HL-60 (cell line): Measurements from ENCODE around the gene ATP2B2.
A peak's percentile ranks its signal among the peaks of the same experiment; 100 is the strongest.

Experiments used
- DNase-seq, 2 experiments: peaks; one replicate each; pipeline ENCODE4 v3.0.0-alpha.2; 2010 to 2020; ENCODE audit warnings: low read depth in 1 of 2, low spot score in 1 of 2
- H3K27ac ChIP-seq: fragments of 250-450 bp; sonication (Bioruptor Pico); replicated peaks from 2 replicates; pipeline ENCODE4 v1.5.1; 2020; ENCODE audit warnings: mild to moderate bottlenecking, moderate library complexity
- H3K27me3 ChIP-seq: fragments of 250-450 bp; sonication (Bioruptor Pico); 2 replicates; pipeline ENCODE4 v1.5.1; 2021; ENCODE audit warnings: mild to moderate bottlenecking, moderate library complexity; ENCODE audit not compliant: insufficient read depth, poor library complexity, severe bottlenecking
- H3K4me3 ChIP-seq: replicated peaks from 2 replicates; pipeline ENCODE4 v1.5.1; 2011; ENCODE audit warnings: mild to moderate bottlenecking, control low read depth, low read length; ENCODE audit not compliant: insufficient read depth
- CTCF ChIP-seq: IDR thresholded peaks from one replicate; pipeline ENCODE4 v1.5.1; 2011; ENCODE audit warnings: low read length, control low read depth, inconsistent platforms; ENCODE audit not compliant: insufficient read depth
- GABPA ChIP-seq: IDR thresholded peaks from 2 replicates; pipeline ENCODE4 v1.6.1; 2012; ENCODE audit warnings: low read depth
- POLR2AphosphoS5 ChIP-seq: IDR thresholded peaks from 2 replicates; pipeline ENCODE4 v1.6.1; 2012; ENCODE audit warnings: low read depth
- SPI1 ChIP-seq: IDR thresholded peaks from 2 replicates; pipeline ENCODE4 v1.6.1; 2012; ENCODE audit warnings: low read depth, mild to moderate bottlenecking, borderline replicate concordance
- TF ChIP-seq, protein P1 (sequence below): IDR thresholded peaks from 2 replicates; pipeline ENCODE4 v1.6.1; 2012; ENCODE audit warnings: low read depth; ENCODE audit not compliant: insufficient replicate concordance

Gene ATP2B2

DNA sequence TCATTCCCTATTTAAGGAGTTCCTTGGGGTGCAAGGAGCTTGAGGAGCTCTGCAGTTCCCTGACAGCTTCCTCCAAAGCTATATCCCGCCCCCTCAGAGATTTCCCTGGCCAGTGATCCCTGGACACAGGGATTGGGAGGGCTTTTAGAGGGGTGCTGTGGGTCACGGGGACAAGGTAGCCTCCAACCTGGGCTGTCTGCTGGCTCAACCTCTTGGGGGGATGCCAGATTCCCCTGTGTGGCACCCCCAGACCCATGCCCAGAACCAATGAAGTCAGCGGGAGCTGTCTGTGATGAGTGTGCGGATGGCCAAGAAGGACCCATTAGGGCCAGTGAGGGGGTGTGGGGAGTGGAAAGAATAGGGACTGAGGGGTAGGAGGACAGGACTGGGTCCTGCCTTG is 21.0 kb upstream of the ATP2B2 start:
- Histone ChIP-seq H3K4me3 (no peak overlapping the region), H3K27ac (no peak overlapping the region), H3K27me3 (peaks cover 11% of the 10 kb centered on the region)
- TF ChIP-seq CTCF, result no peak
- TF ChIP-seq GABPA, result no peak
- no peak for TF ChIP-seq SPI1
- no peak for TF ChIP-seq POLR2AphosphoS5
- TF ChIP-seq, protein P1, sequence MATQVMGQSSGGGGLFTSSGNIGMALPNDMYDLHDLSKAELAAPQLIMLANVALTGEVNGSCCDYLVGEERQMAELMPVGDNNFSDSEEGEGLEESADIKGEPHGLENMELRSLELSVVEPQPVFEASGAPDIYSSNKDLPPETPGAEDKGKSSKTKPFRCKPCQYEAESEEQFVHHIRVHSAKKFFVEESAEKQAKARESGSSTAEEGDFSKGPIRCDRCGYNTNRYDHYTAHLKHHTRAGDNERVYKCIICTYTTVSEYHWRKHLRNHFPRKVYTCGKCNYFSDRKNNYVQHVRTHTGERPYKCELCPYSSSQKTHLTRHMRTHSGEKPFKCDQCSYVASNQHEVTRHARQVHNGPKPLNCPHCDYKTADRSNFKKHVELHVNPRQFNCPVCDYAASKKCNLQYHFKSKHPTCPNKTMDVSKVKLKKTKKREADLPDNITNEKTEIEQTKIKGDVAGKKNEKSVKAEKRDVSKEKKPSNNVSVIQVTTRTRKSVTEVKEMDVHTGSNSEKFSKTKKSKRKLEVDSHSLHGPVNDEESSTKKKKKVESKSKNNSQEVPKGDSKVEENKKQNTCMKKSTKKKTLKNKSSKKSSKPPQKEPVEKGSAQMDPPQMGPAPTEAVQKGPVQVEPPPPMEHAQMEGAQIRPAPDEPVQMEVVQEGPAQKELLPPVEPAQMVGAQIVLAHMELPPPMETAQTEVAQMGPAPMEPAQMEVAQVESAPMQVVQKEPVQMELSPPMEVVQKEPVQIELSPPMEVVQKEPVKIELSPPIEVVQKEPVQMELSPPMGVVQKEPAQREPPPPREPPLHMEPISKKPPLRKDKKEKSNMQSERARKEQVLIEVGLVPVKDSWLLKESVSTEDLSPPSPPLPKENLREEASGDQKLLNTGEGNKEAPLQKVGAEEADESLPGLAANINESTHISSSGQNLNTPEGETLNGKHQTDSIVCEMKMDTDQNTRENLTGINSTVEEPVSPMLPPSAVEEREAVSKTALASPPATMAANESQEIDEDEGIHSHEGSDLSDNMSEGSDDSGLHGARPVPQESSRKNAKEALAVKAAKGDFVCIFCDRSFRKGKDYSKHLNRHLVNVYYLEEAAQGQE, result no peak
- no peak for DNase-seq

GRCh38 chr3:10524799-10525301 is 19.5 kb upstream of the ATP2B2 start:
- no peak overlapping the region for H3K27ac ChIP-seq
- no peak for TF ChIP-seq CTCF
- TF ChIP-seq SPI1, result no peak
- TF ChIP-seq, protein P1, result no peak
- no peak for TF ChIP-seq POLR2AphosphoS5
- TF ChIP-seq GABPA, result no peak
- no peak overlapping the region for H3K4me3 ChIP-seq
- no peak for DNase-seq
- H3K27me3 ChIP-seq, result peaks cover 14% of the 10 kb centered on the region

DNA sequence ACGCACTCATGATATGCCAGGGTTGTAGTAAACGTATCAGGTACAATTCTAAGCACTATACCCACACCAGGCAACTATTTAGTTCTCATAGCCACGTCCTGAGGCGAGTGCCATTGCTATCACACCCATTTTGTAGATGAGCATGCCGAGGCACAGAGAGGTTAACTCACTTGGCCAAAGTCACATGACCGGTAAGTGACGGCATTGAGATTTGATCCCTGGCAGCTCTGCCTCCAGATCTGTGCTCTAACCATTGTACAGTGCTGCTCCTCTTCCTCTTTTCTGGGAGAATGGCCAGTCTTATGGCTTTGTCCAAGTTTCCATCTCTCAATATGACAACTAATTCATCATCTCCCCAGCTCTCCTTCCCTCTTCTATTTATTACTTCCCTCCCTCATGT is 18.9 kb upstream of the ATP2B2 start:
- Histone ChIP-seq H3K27me3 (peaks cover 14% of the 10 kb centered on the region), H3K4me3 (no peak overlapping the region), H3K27ac (no peak overlapping the region)
- DNase-seq, result no peak
- TF ChIP-seq POLR2AphosphoS5 (no peak), SPI1 (peak; percentile 37; the same call in 1 of the 2 replicates)

DNA sequence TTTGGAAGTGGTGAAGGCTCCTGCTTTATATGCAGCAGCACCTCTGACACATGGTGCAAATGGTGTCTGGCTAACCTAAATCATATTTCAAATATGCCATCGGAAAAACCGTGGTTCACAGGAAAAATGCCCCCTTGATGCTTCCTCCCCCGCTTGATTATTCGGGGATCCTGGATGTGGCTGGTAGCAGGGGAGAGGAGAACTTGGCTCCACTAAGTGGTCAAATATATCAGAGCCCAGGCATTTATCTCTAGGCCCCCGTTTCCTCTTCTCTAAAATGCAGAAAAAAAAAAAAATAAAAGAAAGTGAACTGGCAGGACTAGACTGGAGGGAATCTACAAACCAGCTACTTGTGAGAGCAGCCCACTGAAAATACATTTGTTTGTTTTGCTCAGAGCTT is 18.2 kb upstream of the ATP2B2 start:
- no peak for DNase-seq
- peaks cover 14% of the 10 kb centered on the region for H3K27me3 ChIP-seq

More for the DNA sequence above, 18.2 kb upstream of the ATP2B2 start:
- TF ChIP-seq CTCF (no peak), SPI1 (no peak), GABPA (no peak), POLR2AphosphoS5 (no peak)
- TF ChIP-seq, protein P1, result no peak
- H3K4me3 ChIP-seq, result no peak overlapping the region
- no peak overlapping the region for H3K27ac ChIP-seq
